ENCODE results near the gene EPS8. TPM values are rescaled to one million over a fixed set of nuclear protein-coding genes. Genes with fewer than 3 reads are reported as not detected.

EPS8 gene
- total RNA-seq, 1 donor from 2014 or later = 94.6 TPM

DNA sequence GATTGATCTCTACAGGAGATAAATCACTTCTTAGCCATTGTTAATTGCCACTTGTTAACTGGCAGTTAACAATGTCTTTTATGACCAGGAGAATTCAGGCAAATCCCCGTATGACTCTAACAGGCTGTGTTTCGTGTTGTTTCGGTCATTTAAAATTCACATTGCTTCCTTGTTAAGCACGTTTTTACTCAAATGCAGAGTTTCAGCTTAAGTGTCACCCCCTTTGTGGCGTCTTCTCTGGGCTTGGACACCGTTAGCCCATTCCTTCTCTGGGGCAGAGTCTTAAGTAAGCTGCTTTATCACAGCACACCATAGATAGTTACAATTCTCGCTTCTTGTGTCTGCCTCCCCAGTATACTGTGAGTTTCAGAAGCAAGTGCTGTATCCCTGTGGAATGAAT, 205.4 kb downstream of the EPS8 start:
- no peak overlapping the region for H3K27ac ChIP-seq
- intact Hi-C loops (cut with DNase I) = loop anchor here (1.0 kb wide), 2 partner anchors 52 to 306 kb away; no protein-coding TSS in a partner anchor

GRCh38 chr12:15581006-15581405, 208.2 kb downstream of the EPS8 start:
- TF ChIP-seq, protein P1, sequence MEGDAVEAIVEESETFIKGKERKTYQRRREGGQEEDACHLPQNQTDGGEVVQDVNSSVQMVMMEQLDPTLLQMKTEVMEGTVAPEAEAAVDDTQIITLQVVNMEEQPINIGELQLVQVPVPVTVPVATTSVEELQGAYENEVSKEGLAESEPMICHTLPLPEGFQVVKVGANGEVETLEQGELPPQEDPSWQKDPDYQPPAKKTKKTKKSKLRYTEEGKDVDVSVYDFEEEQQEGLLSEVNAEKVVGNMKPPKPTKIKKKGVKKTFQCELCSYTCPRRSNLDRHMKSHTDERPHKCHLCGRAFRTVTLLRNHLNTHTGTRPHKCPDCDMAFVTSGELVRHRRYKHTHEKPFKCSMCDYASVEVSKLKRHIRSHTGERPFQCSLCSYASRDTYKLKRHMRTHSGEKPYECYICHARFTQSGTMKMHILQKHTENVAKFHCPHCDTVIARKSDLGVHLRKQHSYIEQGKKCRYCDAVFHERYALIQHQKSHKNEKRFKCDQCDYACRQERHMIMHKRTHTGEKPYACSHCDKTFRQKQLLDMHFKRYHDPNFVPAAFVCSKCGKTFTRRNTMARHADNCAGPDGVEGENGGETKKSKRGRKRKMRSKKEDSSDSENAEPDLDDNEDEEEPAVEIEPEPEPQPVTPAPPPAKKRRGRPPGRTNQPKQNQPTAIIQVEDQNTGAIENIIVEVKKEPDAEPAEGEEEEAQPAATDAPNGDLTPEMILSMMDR (IDR thresholded peaks at IDR 0.05) = no peak
- H3K27me3 ChIP-seq = no peaks in the 10 kb centered on the region
- no peaks in the 10 kb centered on the region for H3K4me1 ChIP-seq
- intact Hi-C loops (cut with DNase I) = no loop called here
- H3K27ac ChIP-seq = no peak overlapping the region
- H3K36me3 ChIP-seq = peaks cover 0 to 14% of the 10 kb centered on the region in 2 donors
- no peak for DNase-seq (ENCODE audit: low spot score in 2 of 2)
- no peak overlapping the region for H3K4me3 ChIP-seq
- H3K9me3 ChIP-seq = no peaks in the 10 kb centered on the region

More for the DNA sequence above, 205.4 kb downstream of the EPS8 start:
- no peaks in the 10 kb centered on the region for H3K9me3 ChIP-seq
- no peaks in the 10 kb centered on the region for H3K27me3 ChIP-seq
- no peak for DNase-seq (ENCODE audit: low spot score in 2 of 2)
- TF ChIP-seq, protein P1 (IDR thresholded peaks at IDR 0.05) = no peak
- H3K4me3 ChIP-seq = no peak overlapping the region
- no peaks in the 10 kb centered on the region for H3K4me1 ChIP-seq
- peaks cover 0 to 27% of the 10 kb centered on the region in 2 donors for H3K36me3 ChIP-seq

- no peak overlapping the region for H3K27ac ChIP-seq
- intact Hi-C loops (cut with DNase I) = no loop called here
- no peak for DNase-seq (ENCODE audit: low spot score in 2 of 2)
- TF ChIP-seq, protein P1 (IDR thresholded peaks at IDR 0.05) = peak in 1 of 3 experiments; percentile 9
- no peak overlapping the region for H3K4me3 ChIP-seq
- no peaks in the 10 kb centered on the region for H3K9me3 ChIP-seq
- H3K36me3 ChIP-seq = peaks cover 0 to 14% of the 10 kb centered on the region in 2 donors
- H3K4me1 ChIP-seq = no peaks in the 10 kb centered on the region
- no peaks in the 10 kb centered on the region for H3K27me3 ChIP-seq
These were observed 208.8 kb downstream of the EPS8 start for GRCh38 chr12:15580431-15580830.

GRCh38 chr12:15575671-15576541, 213.3 kb downstream of the EPS8 start:
- no peak overlapping the region for H3K27ac ChIP-seq
- H3K36me3 ChIP-seq = peaks cover 0 to 3% of the 10 kb centered on the region in 2 donors
- TF ChIP-seq, protein P1 (IDR thresholded peaks at IDR 0.05) = no peak
- no peaks in the 10 kb centered on the region for H3K4me1 ChIP-seq
- H3K27me3 ChIP-seq = no peaks in the 10 kb centered on the region
- H3K4me3 ChIP-seq = no peak overlapping the region
- intact Hi-C loops (cut with DNase I) = loop anchor here (10.0 kb wide), 1 partner anchor 181 kb away; no protein-coding TSS in a partner anchor
- DNase-seq (ENCODE audit: low spot score in 2 of 2) = no peak
- no peaks in the 10 kb centered on the region for H3K9me3 ChIP-seq

DNA sequence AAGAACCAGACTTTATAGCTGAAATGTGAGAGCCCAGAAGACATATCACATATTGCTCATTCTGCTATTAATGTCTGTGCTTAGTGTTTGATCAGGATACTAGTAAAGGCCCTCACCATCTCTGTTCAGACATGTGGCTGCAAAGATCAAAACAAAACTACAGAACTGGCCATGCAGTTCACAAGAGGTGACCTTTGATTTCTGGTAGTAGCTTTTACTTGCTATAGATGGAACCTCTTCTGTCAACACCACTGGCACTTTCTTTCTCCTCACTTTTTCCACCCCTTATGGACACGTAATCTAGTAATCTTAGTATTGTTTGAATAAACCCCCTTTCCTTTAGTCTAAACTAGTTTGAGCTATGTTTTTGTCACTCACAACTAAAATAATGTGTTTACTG, 214.8 kb downstream of the EPS8 start:
- Histone ChIP-seq H3K27ac (no peak overlapping the region), H3K36me3 (no peaks in the 10 kb centered on the region), H3K9me3 (no peaks in the 10 kb centered on the region), H3K4me1 (no peaks in the 10 kb centered on the region), H3K27me3 (no peaks in the 10 kb centered on the region), H3K4me3 (no peak overlapping the region)
- intact Hi-C loops (cut with DNase I) = loop anchor here (10.0 kb wide), 1 partner anchor 180 kb away; no protein-coding TSS in a partner anchor
- DNase-seq (ENCODE audit: low spot score in 2 of 2) = no peak
- TF ChIP-seq, protein P1 (IDR thresholded peaks at IDR 0.05) = no peak

Other genes with a start within 250 kb of the EPS8 start
- gene STRAP, start 93.0 kb upstream of the EPS8 start, total RNA-seq = 17.1 TPM
- gene DERA, start 121.9 kb upstream of the EPS8 start, total RNA-seq = 5.6 TPM